ENCODE results near the gene PDGFB. TPM values are rescaled to one million over a fixed set of nuclear protein-coding genes. Genes with fewer than 3 reads are reported as not detected.

Gene PDGFB
- 1 to 10 TPM; 1.9 to 5.6 TPM for total RNA-seq

GRCh38 chr22:39244496-39245129 is at the start of gene PDGFB:
TSS of gene PDGFB (minus strand) at chr22:39244982. CDS start at chr22:39243963, 1,019 bp downstream.
- Histone ChIP-seq H3K36me3 (no peaks in the 10 kb centered on the region), H3K9ac (ENCODE audit: low read depth in 2 of 2, low read length in 2 of 2) (peak within 1 kb of the TSS in 1 of 2 donors; percentile 43), H3K27me3 (peaks cover 42% of the 10 kb centered on the region), H3K4me3 (peak within 1 kb of the TSS; percentile 32), H3K9me3 (no peaks in the 10 kb centered on the region), H3K27ac (no peak within 1 kb of the TSS), H3K4me1 (peaks cover 17% of the 10 kb centered on the region)
- no peak for TF ChIP-seq CTCF (IDR thresholded peaks at IDR 0.05)
- intact Hi-C loops (cut with DNase I): loop anchor here (10.0 kb wide), 1 partner anchor 60 kb away; no protein-coding TSS in a partner anchor
- DNase-seq: peak; percentile 42

- TF ChIP-seq CTCF (IDR thresholded peaks at IDR 0.05): no peak
- no peak overlapping the region for H3K9ac ChIP-seq (ENCODE audit: low read depth in 2 of 2, low read length in 2 of 2)
- H3K36me3 ChIP-seq: no peaks in the 10 kb centered on the region
- H3K27ac ChIP-seq: no peak overlapping the region
- H3K4me1 ChIP-seq: peaks cover 6% of the 10 kb centered on the region
- no peak overlapping the region for H3K4me3 ChIP-seq
- H3K9me3 ChIP-seq: no peaks in the 10 kb centered on the region
- no peaks in the 10 kb centered on the region for H3K27me3 ChIP-seq
- DNase-seq: no peak
- intact Hi-C loops (cut with DNase I): no loop called here
These were observed 49.1 kb upstream of the PDGFB start for GRCh38 chr22:39293766-39294368.

- H3K27ac ChIP-seq: peak overlapping the region; percentile 30
- H3K4me3 ChIP-seq: no peak overlapping the region
- no peak for TF ChIP-seq CTCF (IDR thresholded peaks at IDR 0.05)
- H3K9me3 ChIP-seq: no peaks in the 10 kb centered on the region
- intact Hi-C loops (cut with DNase I): no loop called here
- H3K36me3 ChIP-seq: no peaks in the 10 kb centered on the region
- DNase-seq: peak; percentile 90
- peaks cover 6% of the 10 kb centered on the region for H3K4me1 ChIP-seq
- H3K9ac ChIP-seq (ENCODE audit: low read depth in 2 of 2, low read length in 2 of 2): peak overlapping the region in 1 of 2 donors; percentile 23
- no peaks in the 10 kb centered on the region for H3K27me3 ChIP-seq
These were observed 47.8 kb upstream of the PDGFB start for GRCh38 chr22:39292561-39293074.

GRCh38 chr22:39292031-39292462 is 47.3 kb upstream of the PDGFB start:
- Histone ChIP-seq H3K36me3 (no peaks in the 10 kb centered on the region), H3K27ac (peak overlapping the region; percentile 30), H3K9ac (ENCODE audit: low read depth in 2 of 2, low read length in 2 of 2) (peak overlapping the region in 1 of 2 donors; percentile 23), H3K9me3 (no peaks in the 10 kb centered on the region), H3K27me3 (no peaks in the 10 kb centered on the region), H3K4me1 (peaks cover 6% of the 10 kb centered on the region), H3K4me3 (no peak overlapping the region)
- intact Hi-C loops (cut with DNase I): no loop called here
- TF ChIP-seq CTCF (IDR thresholded peaks at IDR 0.05): no peak
- DNase-seq: no peak

- Histone ChIP-seq H3K4me3 (no peak overlapping the region), H3K27ac (no peak overlapping the region), H3K36me3 (no peaks in the 10 kb centered on the region), H3K9ac (ENCODE audit: low read depth in 2 of 2, low read length in 2 of 2) (no peak overlapping the region), H3K27me3 (no peaks in the 10 kb centered on the region), H3K4me1 (peaks cover 6% of the 10 kb centered on the region), H3K9me3 (no peaks in the 10 kb centered on the region)
- DNase-seq: no peak
- TF ChIP-seq CTCF (IDR thresholded peaks at IDR 0.05): no peak
- intact Hi-C loops (cut with DNase I): no loop called here
These were observed 46.7 kb upstream of the PDGFB start for GRCh38 chr22:39291523-39291922.
